A549 (cell line): ENCODE results near the gene SEMA4B. TPM values are rescaled to one million over a fixed set of nuclear protein-coding genes. Genes with fewer than 3 reads are reported as not detected.

ENCODE experiments used
- ATAC-seq, 2 experiments: fragments of 200-7000 bp in 1 of 2; fragments of >200 bp in 1 of 2; cut with Nextera tagmentation in 1 of 2; cut with Tn5 transposase in 1 of 2; 3 replicates each; pipeline versions ENCODE4 v1.8.0 to v1.9.1; 2018 to 2020; ENCODE audit warnings: mild to moderate bottlenecking in 1 of 2, moderate library complexity in 1 of 2
- CTCF ChIA-PET: fragments of 300-600 bp; sonication (Branson Sonifier 250); formaldehyde crosslinking; extraction: SDS; loops from one replicate; lab custom pipeline; 2021; ENCODE audit warnings: antibody characterized with exemption, inconsistent platforms; lab: Yijun Ruan, JAX
- POLR2A ChIA-PET: fragments of 350-600 bp; formaldehyde crosslinking; extraction: SDS; loops from one replicate; lab custom pipeline; 2021; ENCODE audit warnings: antibody characterized with exemption, inconsistent platforms; lab: Yijun Ruan, JAX
- DNase-seq, 2 experiments: peaks; one replicate each; pipeline versions ENCODE4 v3.0.0 to v3.0.0-alpha.2; 2011 to 2016; ENCODE audit warnings: low read depth in 1 of 2, low spot score in 1 of 2
- FAIRE-seq: peaks from 2 replicates; lab custom pipeline; 2011; peaks lifted over from hg19 to GRCh38; lab: Jason Lieb, UNC
- H3K27ac ChIP-seq, 2 experiments: fragments of >200 bp; sonication (Bioruptor Twin); formaldehyde crosslinking; 3 replicates each; pipeline ENCODE4 v1.5.1; 2016 to 2017
- H3K4me1 ChIP-seq: fragments of >200 bp; sonication (Bioruptor Twin); formaldehyde crosslinking; 3 replicates; pipeline ENCODE4 v1.6.1; 2016
- H3K4me2 ChIP-seq: fragments of >200 bp; sonication (Bioruptor Twin); formaldehyde crosslinking; 3 replicates; pipeline ENCODE4 v1.6.1; 2016
- H3K4me3 ChIP-seq: fragments of >200 bp; sonication (Bioruptor Twin); formaldehyde crosslinking; 3 replicates; pipeline ENCODE4 v1.5.1; 2016
- H3K9me3 ChIP-seq: fragments of >200 bp; sonication (Bioruptor Twin); formaldehyde crosslinking; 3 replicates; pipeline ENCODE4 v1.6.1; 2016
- BHLHE40 ChIP-seq: IDR thresholded peaks from 2 replicates; pipeline ENCODE4 v1.6.1; 2012; ENCODE audit warnings: low read depth, low read length, inconsistent platforms
- CEBPB ChIP-seq, 2 experiments: fragments of >200 bp in 1 of 2; sonication (Bioruptor Twin) in 1 of 2; formaldehyde crosslinking in 1 of 2; IDR thresholded peaks; 2 replicates each; pipeline ENCODE4 v1.6.1; 2012 to 2016
- EHF ChIP-seq: fragments of 250-450 bp; sonication (Bioruptor Pico); IDR thresholded peaks from 2 replicates; pipeline ENCODE4 v1.5.0; 2020; ENCODE audit warnings: mild to moderate bottlenecking
- ELK1 ChIP-seq: fragments of 150-350 bp; IDR thresholded peaks from 2 replicates; pipeline ENCODE4 v1.6.1; 2014; ENCODE audit warnings: low read depth, mild to moderate bottlenecking, low read length
- ESRRA ChIP-seq: fragments of 150-350 bp; IDR thresholded peaks from 2 replicates; pipeline ENCODE4 v1.6.1; 2014; ENCODE audit warnings: mild to moderate bottlenecking, low read length, borderline replicate concordance
- HEYL ChIP-seq: fragments of 250-450 bp; sonication (Bioruptor Pico); IDR thresholded peaks from 2 replicates; pipeline ENCODE4 v1.8.0; 2021; ENCODE audit warnings: mild to moderate bottlenecking, moderate library complexity
- HOXB13 ChIP-seq: fragments of 250-450 bp; sonication (Bioruptor Pico); IDR thresholded peaks from 2 replicates; pipeline ENCODE4 v1.5.0; 2020; ENCODE audit warnings: low read depth, mild to moderate bottlenecking, moderate library complexity
- JUNB ChIP-seq: fragments of >200 bp; sonication (Bioruptor Twin); formaldehyde crosslinking; IDR thresholded peaks from 2 replicates; pipeline ENCODE4 v1.6.1; 2016
- KDM1A ChIP-seq: fragments of 200-600 bp; sonication (generic); IDR thresholded peaks from 2 replicates; pipeline ENCODE4 v1.6.1; 2016; ENCODE audit warnings: low read depth, mild to moderate bottlenecking
- MYC ChIP-seq: IDR thresholded peaks from 2 replicates; pipeline ENCODE4 v1.6.1; 2012; ENCODE audit warnings: mild to moderate bottlenecking, inconsistent platforms, low read length, improper control_type of control experiment, borderline replicate concordance
- NFE2L2 ChIP-seq: fragments of 150-350 bp; conservative IDR thresholded peaks from 2 replicates; pipeline ENCODE4 v1.6.1; 2014; ENCODE audit warnings: low read length
- POLR2A ChIP-seq: IDR thresholded peaks from 2 replicates; pipeline ENCODE4 v1.6.1; 2012; ENCODE audit warnings: mild to moderate bottlenecking, low read length
- REST ChIP-seq: fragments of 200-600 bp; sonication (generic); IDR thresholded peaks from 2 replicates; pipeline ENCODE4 v1.6.1; 2016; ENCODE audit warnings: antibody characterized with exemption, mild to moderate bottlenecking, moderate library complexity
- RNF2 ChIP-seq: fragments of 200-600 bp; sonication (generic); IDR thresholded peaks from 2 replicates; pipeline ENCODE4 v1.6.1; 2016; ENCODE audit warnings: low read depth, mild to moderate bottlenecking, antibody characterized with exemption, moderate library complexity, borderline replicate concordance
- SMC3 ChIP-seq: fragments of >200 bp; sonication (Bioruptor Twin); formaldehyde crosslinking; IDR thresholded peaks from 3 replicates; pipeline ENCODE4 v1.6.1; 2018; ENCODE audit warnings: inconsistent platforms
- SREBF2 ChIP-seq: fragments of 450-650 bp; IDR thresholded peaks from 2 replicates; pipeline ENCODE4 v1.6.1; 2014; ENCODE audit warnings: mild to moderate bottlenecking, moderate library complexity
- TFCP2L1 ChIP-seq: fragments of 250-450 bp; sonication (Bioruptor Pico); IDR thresholded peaks from 2 replicates; pipeline ENCODE4 v1.5.0; 2021; ENCODE audit warnings: mild to moderate bottlenecking
- USF2 ChIP-seq: fragments of 450-650 bp; IDR thresholded peaks from 2 replicates; pipeline ENCODE4 v1.6.1; 2014; ENCODE audit warnings: antibody characterized with exemption
- ZSCAN20 ChIP-seq: fragments of 250-450 bp; sonication (Bioruptor Pico); IDR thresholded peaks from 2 replicates; pipeline ENCODE4 v1.8.0; 2022; ENCODE audit warnings: mild to moderate bottlenecking, moderate library complexity
- WGBS: methylation state at CpG from one replicate; pipeline ENCODE4 v1.1.6; 2017; ENCODE audit errors: missing lambda C conversion rate; 5-methylcytosine and 5-hydroxymethylcytosine counted together
- polyA plus RNA-seq, 4 experiments: library from polyadenylated mRNA; depleted of rRNA in 3 of 4; stranded (reverse); fragments of >200 nt; fragmentation: RNase III in 1 of 4; extraction: RNeasy Plus Mini Kit Qiagen cat#74134 plus additional on column Dnase treatment in 1 of 4; gene quantifications; 2 replicates in 3 of 4; 3 replicates in 1 of 4; pipeline ENCODE4 v1.2.3, GENCODE V29; 2011 to 2017

Gene SEMA4B
- polyA plus RNA-seq, 2 of the 4 experiments (the other 2 are of a cell fraction), result 45.3 to 47.1 TPM

DNA sequence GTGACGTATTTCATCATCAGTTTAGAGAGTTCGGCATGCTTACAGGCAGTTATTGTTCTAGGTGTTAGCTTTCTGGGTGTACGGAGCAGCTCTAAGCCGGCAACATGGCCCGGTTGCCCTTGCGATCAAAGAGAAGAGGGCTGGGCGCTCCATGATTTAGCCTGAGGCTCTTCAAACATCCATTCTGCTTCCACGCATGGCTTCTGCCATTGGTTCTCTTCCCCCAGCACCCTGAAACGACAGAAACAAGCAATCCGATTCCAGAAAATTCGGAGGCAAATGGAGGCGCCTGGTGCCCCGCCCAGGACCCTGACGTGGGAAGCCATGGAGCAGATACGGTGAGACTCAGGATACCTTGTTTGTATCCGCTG is 64.9 kb downstream of the SEMA4B start:
- ATAC-seq, result peak; percentile 60 to 72
- no peak for FAIRE-seq
- TF ChIP-seq NFE2L2 (no peak), POLR2A (0 out of 2 replicates have a peak, but pooled peaks have one; percentile 23)
- ChIA-PET CTCF (interaction anchor here (0.7 to 1.4 kb wide), 3 partner anchors 32 to 45 kb away, joined by 3 to 6 read pairs (median 3); partner anchors contain the start of genes CIB1 and GDPGP1), POLR2A (interaction anchor here (0.9 to 1.3 kb wide), 6 partner anchors 9 to 64 kb away, joined by 3 to 20 read pairs (median 4); partner anchors contain the start of genes CIB1, GDPGP1 and TTLL13)
- Histone ChIP-seq H3K4me3 (peak overlapping the region; percentile 77), H3K4me1 (peaks cover 37% of the 10 kb centered on the region), H3K9me3 (no peaks in the 10 kb centered on the region), H3K27ac (peak overlapping the region; percentile 86 to 97), H3K4me2 (peak overlapping the region; percentile 88)
- 3% methylated on average over 16 of the region's 16 CpGs for WGBS
- DNase-seq, result peak; percentile 68 to 72

GRCh38 chr15:90266485-90266884 is 65.4 kb downstream of the SEMA4B start:
- DNase-seq, result no peak
- ChIA-PET CTCF (interaction anchor here (0.8 to 2.3 kb wide), 4 partner anchors 20 to 45 kb away, joined by 3 to 8 read pairs (median 4); no protein-coding TSS in a partner anchor), POLR2A (interaction anchor here (0.9 to 1.3 kb wide), 5 partner anchors 9 to 65 kb away, joined by 3 to 20 read pairs (median 4); partner anchors contain the start of gene TTLL13)
- ATAC-seq, result no peak
- H3K9me3 ChIP-seq, result no peaks in the 10 kb centered on the region
- FAIRE-seq, result no peak
- WGBS, result 25% methylated on average over 15 of the region's 15 CpGs
- no peak for TF ChIP-seq BHLHE40
- TF ChIP-seq, all 56 proteins: peak for 0
- Histone ChIP-seq H3K4me1 (peaks cover 37% of the 10 kb centered on the region), H3K4me3 (peak overlapping the region; percentile 77), H3K27ac (peak overlapping the region; percentile 86 to 97), H3K4me2 (peak overlapping the region; percentile 88)

- Histone ChIP-seq H3K27ac (no peak overlapping the region), H3K9me3 (no peaks in the 10 kb centered on the region), H3K4me2 (peak overlapping the region; percentile 88), H3K4me1 (peaks cover 31% of the 10 kb centered on the region), H3K4me3 (no peak overlapping the region)
- DNase-seq, result no peak
- no peak for FAIRE-seq
- TF ChIP-seq CEBPB (IDR thresholded peaks at IDR 0.05) (no peak), REST (no peak), ESRRA (no peak), KDM1A (no peak), SMC3 (no peak), HOXB13 (CRISPR knock-in tag) (no peak), ZSCAN20 (CRISPR knock-in tag) (no peak), HEYL (CRISPR knock-in tag) (no peak), EHF (CRISPR knock-in tag) (no peak), BHLHE40 (no peak), ELK1 (no peak), JUNB (no peak), RNF2 (no peak), TFCP2L1 (CRISPR knock-in tag) (no peak), SREBF2 (no peak), MYC (no peak), USF2 (no peak)
- ChIA-PET POLR2A (interaction anchor here (0.7 to 2.2 kb wide), 3 partner anchors 19 to 35 kb away, joined by 4 to 12 read pairs (median 5); partner anchors contain the start of genes CIB1, GDPGP1 and TTLL13), CTCF (interaction anchor here (0.9 to 2.3 kb wide), 5 partner anchors 13 to 35 kb away, joined by 3 to 8 read pairs (median 4); partner anchors contain the start of genes CIB1 and GDPGP1)
- WGBS, result 88% methylated on average over 1 of the region's 1 CpG
- ATAC-seq, result no peak
These were observed 67.3 kb downstream of the SEMA4B start for GRCh38 chr15:90268415-90268814.
